DLD1 (cell line): Measurements from ENCODE around the gene CYP8B1.

Experiments used
- in situ Hi-C: cut with HindIII; loops from 2 replicates; pipeline ENCODE4 v1.10.0; 2017; ENCODE audit warnings: low sequenced_read_pairs

CYP8B1 gene

GRCh38 chr3:42829628-42830436, 45.8 kb downstream of the CYP8B1 start:
- in situ Hi-C loops: no loop called here

- in situ Hi-C loops: no loop called here
These were observed 46.5 kb downstream of the CYP8B1 start for GRCh38 chr3:42829083-42829627.

- in situ Hi-C loops: no loop called here
These were observed 48.0 kb downstream of the CYP8B1 start for GRCh38 chr3:42827654-42828053.

DNA sequence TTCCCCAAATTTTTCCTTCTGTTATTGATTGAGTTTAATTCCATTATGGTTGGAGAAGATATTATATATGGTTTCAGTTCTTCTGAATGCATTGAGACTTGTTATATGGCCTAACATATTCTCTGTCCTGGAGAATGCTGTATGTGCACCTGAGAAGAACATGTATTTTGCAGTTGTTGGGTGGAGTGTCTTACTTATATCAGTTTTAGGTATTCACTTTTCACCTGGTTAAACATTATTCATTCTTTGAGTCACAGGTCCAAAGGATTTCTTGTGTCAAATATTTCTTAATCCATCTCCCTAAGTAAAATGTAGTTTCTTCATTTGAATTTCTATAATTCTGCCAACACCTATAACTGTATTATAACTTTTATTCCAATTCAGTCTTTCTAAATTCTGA, 48.7 kb downstream of the CYP8B1 start:
- in situ Hi-C loops: no loop called here

DNA sequence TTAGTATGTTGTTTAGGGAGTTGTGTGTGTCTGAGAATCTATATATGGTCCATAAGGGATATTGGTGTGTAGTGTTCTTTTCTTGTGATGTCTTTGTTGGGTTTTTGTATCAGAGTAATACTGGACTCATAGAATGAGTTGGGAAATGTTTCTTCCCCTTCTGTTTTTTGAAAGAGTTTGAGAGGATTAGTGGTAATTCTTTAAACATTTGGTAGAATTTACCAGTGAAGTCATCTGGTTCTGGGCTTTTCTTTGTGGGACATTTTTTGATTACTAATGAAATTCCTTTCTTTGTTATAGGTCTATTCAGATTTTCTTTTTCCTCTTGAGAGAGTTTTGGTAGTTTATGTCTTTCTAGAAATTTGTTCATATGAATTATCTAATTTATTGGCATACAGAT, 49.5 kb downstream of the CYP8B1 start:
- in situ Hi-C loops: no loop called here

- in situ Hi-C loops: no loop called here
These were observed 52.3 kb downstream of the CYP8B1 start for GRCh38 chr3:42823351-42823750.

DNA sequence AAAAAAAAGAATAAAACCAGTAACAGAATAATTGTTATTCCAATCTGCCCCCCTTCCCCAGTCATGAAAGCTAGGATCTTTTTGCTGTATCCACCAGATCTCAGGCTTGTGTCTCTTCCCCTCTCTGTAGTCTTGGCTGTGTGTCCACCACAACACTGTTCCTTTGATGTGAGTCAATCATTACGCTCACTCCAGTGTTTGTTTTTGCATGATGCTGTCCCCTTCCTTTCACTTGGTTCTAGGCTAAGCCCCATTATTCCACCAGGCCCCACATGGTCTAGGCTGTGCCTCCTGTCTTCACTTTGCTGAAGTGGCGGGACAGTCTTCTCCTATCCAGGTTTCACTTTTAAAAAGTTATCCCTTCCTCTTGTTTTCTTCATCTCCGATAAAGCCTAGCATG, 52.9 kb downstream of the CYP8B1 start:
- in situ Hi-C loops: no loop called here
